Measurements from ENCODE around the gene TAF15. TPM values are rescaled to one million over a fixed set of nuclear protein-coding genes. Genes with fewer than 3 reads are reported as not detected.

The TAF15 gene
- total RNA-seq, 2 donors from 2014 or later, result 153 to 165 TPM

GRCh38 chr17:35895636-35896587 lies 86.6 kb downstream of the TAF15 start:
- Mint-ChIP-seq H3K27me3 (peaks cover 14% of the 10 kb centered on the region), H3K4me1 (peaks cover 10% of the 10 kb centered on the region), H3K36me3 (ENCODE audit: low read depth) (no peaks in the 10 kb centered on the region), H3K27ac (no peak overlapping the region), H3K4me3 (peak overlapping the region; percentile 28)
- H3K9me3 ChIP-seq (ENCODE audit: control insufficient read depth, low read length, poor library complexity, severe bottlenecking), result no peaks in the 10 kb centered on the region
- ATAC-seq (peak; percentile 67), DNase-seq (no peak)

Other genes with a start within 250 kb of the TAF15 start
- 1 to 10 TPM in 1 of 2 donors, not detected in 1; 7.2 TPM for gene SLFN14, start 248.7 kb upstream of the TAF15 start, total RNA-seq
- 1 to 10 TPM; 3.1 to 3.6 TPM for gene PEX12, start 230.9 kb upstream of the TAF15 start, total RNA-seq
- 100 to 1,000 TPM in 1 of 2 donors, 10 to 100 TPM in 1; 95.9 to 114 TPM for gene AP2B1, start 222.2 kb upstream of the TAF15 start, total RNA-seq
- under 1 TPM; 0.10 to 0.50 TPM for gene RASL10B, start 77.8 kb upstream of the TAF15 start, total RNA-seq
- gene GAS2L2, start 56.2 kb upstream of the TAF15 start, total RNA-seq, result not detected
- not detected for gene C17orf50, start 48.6 kb upstream of the TAF15 start, total RNA-seq
- gene MMP28, start 13.8 kb upstream of the TAF15 start, total RNA-seq, result under 1 TPM in 1 of 2 donors, not detected in 1; 0.44 TPM
- gene HEATR9, start 59.4 kb downstream of the TAF15 start, total RNA-seq, result under 1 TPM in 1 of 2 donors, not detected in 1; 0.50 TPM
- 100 to 1,000 TPM in 1 of 2 donors, 10 to 100 TPM in 1; 15.6 to 202 TPM for gene CCL5, start 70.9 kb downstream of the TAF15 start, total RNA-seq
- not detected for gene RDM1, start 121.3 kb downstream of the TAF15 start, total RNA-seq
- gene LYZL6, start 134.2 kb downstream of the TAF15 start, total RNA-seq, result not detected
- not detected for gene CCL16, start 172.0 kb downstream of the TAF15 start, total RNA-seq
- not detected for gene CCL14, start 177.2 kb downstream of the TAF15 start, total RNA-seq
- not detected for gene CCL15, start 192.1 kb downstream of the TAF15 start, total RNA-seq
- gene CCL23, start 208.5 kb downstream of the TAF15 start, total RNA-seq, result not detected